Measurements from ENCODE around the gene TPSAB1. TPM values are rescaled to one million over a fixed set of nuclear protein-coding genes. Genes with fewer than 3 reads are reported as not detected.

TPSAB1 gene
- total RNA-seq, 1 experiment from 2014 or later, result 0.25 TPM

GRCh38 chr16:1206326-1206725, 34.2 kb upstream of the TPSAB1 start:
- DNase-seq (ENCODE audit: low read depth, low spot score), result no peak
- Histone ChIP-seq H3K27ac (ENCODE audit: low read depth, low read length) (no peak overlapping the region), H3K9ac (ENCODE audit: low read length) (no peak overlapping the region), H3K27me3 (ENCODE audit: insufficient read depth, low read length) (no peaks in the 10 kb centered on the region), H3K4me2 (ENCODE audit: low read length) (no peak overlapping the region), H3K4me3 (replicated peaks in 1 of 2; ENCODE audit: low read depth in 1 of 2, low read length in 2 of 2) (no peak overlapping the region), H3K9me2 (ENCODE audit: insufficient read depth) (no peaks in the 10 kb centered on the region), H4K20me1 (ENCODE audit: insufficient read depth) (no peaks in the 10 kb centered on the region), H3K36me3 (ENCODE audit: control insufficient read depth in 1 of 2, insufficient read depth in 2 of 2, low read length in 2 of 2) (no peaks in the 10 kb centered on the region), H3K4me1 (ENCODE audit: control insufficient read depth in 1 of 2, insufficient read depth in 2 of 2, low read length in 2 of 2) (no peaks in the 10 kb centered on the region), H3K9me3 (ENCODE audit: control insufficient read depth in 1 of 2, insufficient read depth in 1 of 2, low read depth in 1 of 2, low read length in 2 of 2) (no peaks in the 10 kb centered on the region), H2AFZ (ENCODE audit: low read depth, low read length, poor library complexity, severe bottlenecking) (no peak overlapping the region), H3K79me2 (ENCODE audit: insufficient read depth, low read length) (no peaks in the 10 kb centered on the region)
- ChIA-PET CTCF (no interaction called here), RAD21 (ENCODE audit: low non-redundant PET in 1 of 2, low total read pairs in 2 of 2, uncharacterized antibody in 2 of 2, unreplicated experiment in 2 of 2) (interaction anchor here in 1 of 2 experiments (0.7 kb wide), 1 partner anchor 1843 kb away, joined by 4 read pairs; no protein-coding TSS in a partner anchor), POLR2A (no interaction called here)
- TF ChIP-seq ZNF274 (IDR thresholded peaks at IDR 0.05; ENCODE audit: low read depth, low read length), result no peak
- TF ChIP-seq ZBTB33 (IDR thresholded peaks at IDR 0.05; ENCODE audit: extremely low read depth, insufficient replicate concordance, low read length), result no peak
- TF ChIP-seq CTCF (IDR thresholded peaks at IDR 0.05 in 2 of 3, conservative IDR thresholded peaks at IDR 0.05 in 1 of 3; ENCODE audit: borderline replicate concordance in 1 of 3, insufficient read depth in 1 of 3, low read depth in 2 of 3, low read length in 2 of 3), result peak in 2 of 3 experiments; percentile 15 to 30; a peak in 1 of 6 replicates
- no TSS peak for BruUV-seq (replicated peaks)
- intact Hi-C loops (cut with micrococcal nuclease), result no loop called here
- ATAC-seq, result peak; percentile 53

DNA sequence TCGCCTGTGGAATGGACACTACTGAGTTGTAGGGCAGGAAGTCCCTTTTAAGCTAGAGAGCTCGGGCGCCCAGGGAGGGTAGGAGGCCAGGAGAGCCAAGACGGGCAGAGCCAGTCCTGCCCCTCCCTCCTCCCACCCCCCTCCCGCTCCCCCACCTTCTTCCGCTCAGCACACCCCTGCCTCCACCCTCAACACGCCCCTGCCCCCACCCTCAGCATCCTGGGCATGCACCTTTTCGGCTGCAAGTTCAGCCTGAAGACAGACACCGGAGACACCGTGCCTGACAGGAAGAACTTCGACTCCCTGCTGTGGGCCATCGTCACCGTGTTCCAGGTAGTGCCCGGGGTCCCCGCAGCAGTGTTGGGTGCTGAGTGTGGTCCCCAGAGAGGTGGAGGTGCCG, 33.7 kb upstream of the TPSAB1 start:
- no peak overlapping the region for H3K4me3 ChIP-seq (replicated peaks in 1 of 2; ENCODE audit: low read depth in 1 of 2, low read length in 2 of 2)
- CTCF ChIA-PET, result no interaction called here
- H3K36me3 ChIP-seq (ENCODE audit: control insufficient read depth in 1 of 2, insufficient read depth in 2 of 2, low read length in 2 of 2), result no peaks in the 10 kb centered on the region
- H3K79me2 ChIP-seq (ENCODE audit: insufficient read depth, low read length), result no peaks in the 10 kb centered on the region
- no peak overlapping the region for H3K9ac ChIP-seq (ENCODE audit: low read length)
- no peaks in the 10 kb centered on the region for H3K4me1 ChIP-seq (ENCODE audit: control insufficient read depth in 1 of 2, insufficient read depth in 2 of 2, low read length in 2 of 2)
- no peak for ATAC-seq
- POLR2A ChIA-PET, result no interaction called here
- H3K4me2 ChIP-seq (ENCODE audit: low read length), result no peak overlapping the region
- H3K9me3 ChIP-seq (ENCODE audit: control insufficient read depth in 1 of 2, insufficient read depth in 1 of 2, low read depth in 1 of 2, low read length in 2 of 2), result no peaks in the 10 kb centered on the region
- intact Hi-C loops (cut with micrococcal nuclease), result no loop called here
- RAD21 ChIA-PET (ENCODE audit: low non-redundant PET in 1 of 2, low total read pairs in 2 of 2, uncharacterized antibody in 2 of 2, unreplicated experiment in 2 of 2), result interaction anchor here in 1 of 2 experiments (0.7 kb wide), 1 partner anchor 1842 kb away, joined by 4 read pairs; no protein-coding TSS in a partner anchor
- H4K20me1 ChIP-seq (ENCODE audit: insufficient read depth), result no peaks in the 10 kb centered on the region
- no TSS peak for BruUV-seq (replicated peaks)
- no peaks in the 10 kb centered on the region for H3K9me2 ChIP-seq (ENCODE audit: insufficient read depth)
- no peak overlapping the region for H2AFZ ChIP-seq (ENCODE audit: low read depth, low read length, poor library complexity, severe bottlenecking)
- H3K27me3 ChIP-seq (ENCODE audit: insufficient read depth, low read length), result no peaks in the 10 kb centered on the region
- no peak for DNase-seq (ENCODE audit: low read depth, low spot score)
- H3K27ac ChIP-seq (ENCODE audit: low read depth, low read length), result no peak overlapping the region
- no peak for TF ChIP-seq POLR2AphosphoS5 (IDR thresholded peaks at IDR 0.05; ENCODE audit: low read depth, low read length)
- TF ChIP-seq CTCF (IDR thresholded peaks at IDR 0.05 in 2 of 3, conservative IDR thresholded peaks at IDR 0.05 in 1 of 3; ENCODE audit: borderline replicate concordance in 1 of 3, insufficient read depth in 1 of 3, low read depth in 2 of 3, low read length in 2 of 3), result no peak
- no peak for TF ChIP-seq EZH2 (IDR thresholded peaks at IDR 0.05)
- no peak for TF ChIP-seq EZH2phosphoT487 (IDR thresholded peaks at IDR 0.05; ENCODE audit: borderline replicate concordance)
- TF ChIP-seq SP1 (IDR thresholded peaks at IDR 0.05; ENCODE audit: low read depth), result no peak
- TF ChIP-seq SRF (IDR thresholded peaks at IDR 0.05; ENCODE audit: low read depth), result no peak
- TF ChIP-seq JUND (IDR thresholded peaks at IDR 0.05), result no peak
- no peak for TF ChIP-seq FOSL1 (IDR thresholded peaks at IDR 0.05; ENCODE audit: low read depth)
- no peak for TF ChIP-seq POLR2A (IDR thresholded peaks at IDR 0.05; ENCODE audit: borderline replicate concordance, extremely low read depth, insufficient read depth, insufficient read length)

Measured in HCT116 (cell line).